Activated T-helper 9 cell treated with anti-CD3 and anti-CD28 coated beads, Interleukin-2, amount 50 U/mL, for 16 hours (primary cell): ENCODE data around the gene MYLK4.

Experiments
- DNase-seq: peaks from one replicate; pipeline ENCODE4 v3.0.0-alpha.2; 2020; ENCODE audit warnings: low read depth

Gene MYLK4

GRCh38 chr6:2695454-2696095 is 55.1 kb downstream of the MYLK4 start:
- no peak for DNase-seq

- no peak for DNase-seq
Observed at GRCh38 chr6:2693231-2693630, 57.5 kb downstream of the MYLK4 start.

GRCh38 chr6:2688401-2689064 is 62.2 kb downstream of the MYLK4 start:
- DNase-seq, result no peak

DNA sequence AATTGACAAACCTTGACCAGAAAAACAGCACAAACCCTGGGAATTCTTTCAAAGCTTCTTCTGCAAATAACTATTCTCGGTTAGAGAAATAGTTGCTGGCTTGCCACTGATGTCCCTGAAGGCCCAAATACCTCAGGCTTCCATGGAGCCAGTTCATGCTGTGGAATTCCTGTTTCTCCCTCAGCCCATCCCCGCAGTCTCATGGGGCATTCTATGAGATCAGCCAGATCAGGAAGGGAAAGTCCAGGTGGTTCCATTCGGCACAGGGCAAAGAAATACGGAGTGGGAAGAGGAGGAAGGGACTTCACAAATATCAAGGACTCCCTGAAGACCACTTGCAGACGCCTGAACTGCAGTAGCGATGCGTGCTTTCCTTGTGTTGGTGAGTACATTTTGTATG is 63.3 kb downstream of the MYLK4 start:
- DNase-seq, result no peak

DNA sequence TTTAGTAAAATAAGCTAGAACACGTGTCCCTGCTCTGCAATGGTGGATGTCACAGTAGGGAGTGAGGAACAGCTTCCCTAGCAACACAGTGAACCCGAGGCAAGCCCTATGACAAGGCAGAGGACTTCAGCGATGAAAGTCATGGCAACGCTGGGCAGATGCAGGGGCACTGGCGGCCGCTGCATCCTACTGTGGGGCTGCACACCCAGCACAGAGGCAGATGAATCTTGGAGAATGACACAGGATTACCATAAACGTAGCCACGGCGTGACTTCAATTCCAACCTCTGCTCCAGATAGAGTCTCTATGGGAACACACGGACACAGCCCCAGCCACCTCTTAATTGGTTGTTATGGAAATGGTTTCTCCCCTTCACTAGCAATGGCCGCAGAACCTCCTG is 64.2 kb downstream of the MYLK4 start:
- no peak for DNase-seq

GRCh38 chr6:2684766-2685754 is 65.7 kb downstream of the MYLK4 start:
- DNase-seq, result no peak

- no peak for DNase-seq
Observed at GRCh38 chr6:2684103-2684749, 66.5 kb downstream of the MYLK4 start.

DNA sequence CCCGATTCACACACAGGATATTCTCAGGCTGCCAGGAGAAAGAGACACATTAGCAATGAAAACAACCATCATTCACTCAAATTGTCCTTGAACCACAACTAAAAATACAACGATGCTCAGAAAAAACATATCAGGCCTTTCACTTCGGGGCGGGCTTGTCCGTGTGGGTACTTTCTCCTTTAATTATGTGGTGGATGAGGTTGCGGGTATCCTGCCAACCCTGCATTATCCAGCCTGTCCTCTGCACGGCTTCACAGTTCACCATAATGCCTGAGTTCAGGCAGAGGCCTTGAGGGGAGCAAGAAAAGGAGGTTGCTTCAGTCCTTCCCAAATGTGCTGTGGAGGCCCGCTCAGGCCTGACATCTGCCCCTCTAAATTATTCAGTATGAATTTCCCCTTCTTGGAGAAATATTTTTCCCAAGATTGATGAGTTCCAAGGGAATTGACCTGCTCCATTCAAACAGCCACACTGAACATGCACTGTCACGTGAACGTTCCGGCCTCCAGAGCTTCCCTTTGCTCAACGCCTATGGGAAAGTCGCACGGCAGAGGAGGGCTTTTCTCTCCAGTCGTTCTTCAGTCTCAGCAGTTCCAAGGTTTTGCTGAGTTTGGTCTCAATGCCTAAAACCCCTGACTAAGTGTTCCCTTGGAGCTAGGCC is 70.3 kb downstream of the MYLK4 start:
- no peak for DNase-seq

DNA sequence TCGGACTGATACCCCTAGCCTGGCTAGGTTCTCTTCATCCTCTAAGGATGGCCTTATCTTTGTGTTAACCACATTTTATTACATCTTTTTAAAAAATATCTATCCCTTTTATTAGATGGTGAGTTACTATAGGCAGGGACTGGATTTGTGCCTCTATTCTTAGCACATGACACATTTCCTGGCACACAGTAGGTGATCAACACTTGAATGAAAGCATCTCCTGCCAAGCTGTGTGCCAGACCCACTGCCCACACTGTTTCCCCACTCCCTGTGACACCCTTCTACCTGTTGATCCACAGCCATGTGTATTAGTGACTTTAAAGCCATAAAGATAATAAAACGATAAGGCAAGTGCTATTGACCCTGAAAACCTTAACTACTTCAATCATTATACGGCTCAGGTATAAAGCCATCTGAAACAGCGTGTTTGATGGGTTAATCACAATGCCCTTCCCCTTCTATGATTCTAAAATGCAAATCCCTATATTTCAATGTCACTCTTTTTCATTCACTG is 73.6 kb downstream of the MYLK4 start:
- DNase-seq, result no peak

DNA sequence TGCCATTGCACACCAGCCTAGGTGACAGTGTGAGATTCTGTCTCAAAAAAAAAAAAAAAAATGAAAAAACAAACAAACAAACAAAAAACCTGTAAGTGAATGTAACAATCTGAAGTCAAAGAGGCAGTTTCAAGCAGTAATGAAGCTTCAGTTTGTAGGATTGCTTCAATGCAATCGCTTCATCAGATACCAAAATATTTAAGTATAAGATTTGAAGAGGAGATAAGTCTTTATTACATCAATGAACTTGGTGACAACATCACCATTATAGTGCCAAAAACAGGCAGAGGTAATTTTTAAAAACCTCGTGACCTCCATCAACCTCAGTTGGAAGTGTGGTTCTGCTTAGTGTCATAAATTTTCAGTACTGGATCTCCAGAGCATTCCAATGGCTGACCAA is 74.7 kb downstream of the MYLK4 start:
- DNase-seq, result no peak

- no peak for DNase-seq
Observed at GRCh38 chr6:2674857-2675256, 75.9 kb downstream of the MYLK4 start.

- no peak for DNase-seq
Observed at GRCh38 chr6:2669067-2669700, 81.5 kb downstream of the MYLK4 start.

DNA sequence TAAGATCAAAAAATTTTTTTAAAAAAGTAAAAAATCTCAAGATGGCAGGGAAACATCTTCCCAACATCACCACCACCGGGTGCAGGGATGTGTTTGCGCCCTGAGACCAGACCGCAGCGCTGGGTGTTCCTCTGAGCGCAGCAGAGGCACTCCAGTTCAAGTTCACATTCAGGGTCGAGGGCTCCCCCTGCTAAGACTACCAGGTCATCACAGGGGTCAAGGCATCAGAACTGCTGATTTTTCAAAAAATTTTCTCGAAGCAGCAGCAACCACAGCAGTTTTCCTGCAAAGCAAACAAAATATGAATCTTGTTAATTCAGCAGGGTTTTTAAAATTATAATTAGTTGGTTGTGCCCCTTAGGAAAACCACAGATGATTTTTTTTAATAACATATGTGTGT is 83.1 kb downstream of the MYLK4 start:
- DNase-seq, result no peak

- DNase-seq, result no peak
Observed at GRCh38 chr6:2666906-2667575, 83.7 kb downstream of the MYLK4 start.

- DNase-seq, result no peak
Observed at GRCh38 chr6:2665146-2666070, 85.3 kb downstream of the MYLK4 start.

DNA sequence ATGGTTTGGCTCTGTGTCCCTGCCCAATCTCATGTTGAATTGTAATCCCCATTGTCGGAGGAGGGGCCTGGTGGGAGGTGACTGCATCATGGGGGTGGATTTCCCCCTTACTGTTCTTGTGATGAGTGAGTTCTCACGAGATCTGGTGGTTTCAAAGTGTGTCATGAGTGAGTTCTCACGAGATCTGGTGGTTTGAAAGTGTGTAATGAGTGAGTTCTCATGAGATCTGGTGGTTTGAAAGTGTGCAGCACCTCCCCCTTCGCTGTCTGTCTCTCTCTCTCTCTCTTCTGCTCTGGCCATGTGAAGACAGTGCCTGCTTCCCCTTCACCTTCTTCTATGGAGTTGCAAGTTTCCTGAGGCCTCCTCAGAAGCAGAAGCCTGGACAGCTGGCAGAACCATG is 87.6 kb downstream of the MYLK4 start:
- DNase-seq, result no peak

DNA sequence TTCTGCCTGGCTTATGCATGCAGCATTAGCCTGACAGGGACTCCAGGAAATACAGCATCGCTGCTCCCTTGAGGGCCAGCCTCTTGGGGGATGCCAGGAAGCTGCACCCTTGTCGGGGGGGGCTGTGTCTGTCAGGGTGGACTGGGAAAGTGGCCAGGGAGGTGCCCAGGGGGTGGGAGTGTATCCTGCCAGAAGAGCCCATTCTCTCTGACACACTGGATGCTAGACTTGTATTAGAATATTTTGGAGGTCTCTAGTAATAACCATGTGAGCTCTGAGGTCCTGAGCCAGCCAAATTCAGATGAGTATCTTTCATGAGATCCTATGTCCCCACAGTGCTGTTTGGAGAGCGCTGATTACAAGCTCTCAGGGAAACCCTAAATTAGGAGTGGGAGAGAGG is 89.1 kb downstream of the MYLK4 start:
- DNase-seq, result no peak

GRCh38 chr6:2659882-2660281 is 90.8 kb downstream of the MYLK4 start:
- DNase-seq, result no peak

DNA sequence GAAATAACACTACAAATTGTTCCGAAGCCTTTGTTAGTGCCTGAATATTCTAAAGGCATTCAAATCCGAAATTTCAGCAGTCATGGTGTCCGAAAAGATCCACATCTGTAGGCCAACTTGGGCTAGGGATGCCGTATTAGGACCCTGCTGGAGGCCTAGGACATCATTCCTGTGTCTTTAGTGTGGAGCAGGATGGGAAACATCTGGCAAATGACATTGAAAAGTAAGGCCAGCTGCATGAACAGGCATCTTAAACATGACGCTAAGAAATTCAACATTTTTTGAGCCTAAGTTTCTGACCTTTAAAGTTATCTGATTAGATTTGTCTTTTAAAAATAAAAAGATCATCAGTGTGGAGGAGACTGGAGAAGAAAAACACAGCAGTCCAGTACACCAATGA is 91.3 kb downstream of the MYLK4 start:
- DNase-seq, result no peak
